ENCODE results near the gene PPM1B. TPM values are rescaled to one million over a fixed set of nuclear protein-coding genes. Genes with fewer than 3 reads are reported as not detected.

The PPM1B gene
- total and polyA plus RNA-seq, 2 of the 8 experiments (the other 6 are each of a cell fraction or from before 2014, with no cell fraction given) = 43.6 to 126 TPM

GRCh38 chr2:44169155-44169898 lies 652 bp downstream of the PPM1B start (continued):
- TF ChIP-seq RBBP5 (IDR thresholded peaks at IDR 0.05; ENCODE audit: borderline replicate concordance, low read depth, low read length) (no peak; the same call in 1 of the 2 replicates), ATF3 (IDR thresholded peaks at IDR 0.05; ENCODE audit: insufficient read depth, low read depth, low read length) (no peak), EP300 (IDR thresholded peaks at IDR 0.05; ENCODE audit: borderline replicate concordance in 1 of 2, low read depth in 2 of 2, low read length in 2 of 2) (no peak), GTF2F1 (IDR thresholded peaks at IDR 0.05; ENCODE audit: borderline replicate concordance, low read depth, low read length) (no peak), SIN3A (conservative IDR thresholded peaks at IDR 0.05 in 1 of 2, IDR thresholded peaks at IDR 0.05 in 1 of 2; ENCODE audit: low read depth in 1 of 2, low read length in 2 of 2) (peak; percentile 31 to 66; a peak in 1 of 4 replicates), CEBPB (IDR thresholded peaks at IDR 0.05; ENCODE audit: low read depth, low read length) (no peak), CHD1 (IDR thresholded peaks at IDR 0.05; ENCODE audit: low read depth, low read length) (no peak), NANOG (IDR thresholded peaks at IDR 0.05; ENCODE audit: insufficient read depth, low read depth, low read length, poor library complexity, severe bottlenecking) (no peak), BACH1 (IDR thresholded peaks at IDR 0.05; ENCODE audit: low read length) (no peak), SRF (IDR thresholded peaks at IDR 0.05; ENCODE audit: low read depth, low read length) (0 out of 2 replicates have a peak, but pooled peaks have one; percentile 21), RXRA (IDR thresholded peaks at IDR 0.05; ENCODE audit: insufficient read depth, low read depth, low read length) (no peak), HDAC6 (IDR thresholded peaks at IDR 0.05; ENCODE audit: low read depth, low read length) (no peak), FOSL1 (IDR thresholded peaks at IDR 0.05; ENCODE audit: insufficient read depth, low read depth, low read length) (no peak), MAFK (IDR thresholded peaks at IDR 0.05; ENCODE audit: low read depth, low read length) (no peak), ASH2L (IDR thresholded peaks at IDR 0.05; ENCODE audit: low read length) (peak; percentile 81)
